ENCODE data around the gene IGFBP6.

The IGFBP6 gene

DNA sequence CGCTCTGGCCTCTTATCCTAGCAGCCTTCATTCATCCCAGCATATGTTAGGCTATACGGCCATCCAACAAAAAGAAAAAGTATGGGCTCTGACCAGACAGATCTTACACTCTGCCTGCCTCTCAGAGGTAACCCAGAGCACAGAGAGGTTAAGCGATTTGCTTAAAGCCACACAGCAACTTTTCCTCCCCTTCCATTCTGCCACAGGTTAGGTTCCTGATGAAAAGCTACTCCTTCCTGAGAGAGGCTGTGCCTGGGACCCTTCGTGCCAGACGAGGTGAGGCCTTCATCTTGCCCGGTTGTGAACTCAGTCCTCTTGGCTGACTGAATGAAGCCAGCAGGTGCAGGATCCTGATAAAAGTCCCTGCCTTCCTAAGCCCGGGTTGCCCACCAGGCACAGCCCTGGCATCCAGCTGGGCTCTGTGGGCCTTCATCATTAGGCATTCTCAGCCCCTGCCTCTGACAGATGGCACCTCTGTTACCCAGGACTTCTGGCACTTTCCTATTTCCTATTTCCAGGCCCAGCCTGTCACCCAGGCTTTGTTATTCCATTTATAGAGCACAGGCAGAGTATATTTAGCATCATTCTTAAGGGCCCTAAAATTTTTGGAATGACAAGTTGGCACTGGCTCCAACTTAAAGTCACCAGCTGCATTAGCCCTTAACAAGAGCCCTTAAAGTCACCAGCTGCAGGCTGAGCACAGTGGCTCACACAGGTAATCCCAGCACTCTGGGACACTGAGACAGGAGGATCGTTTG, 18.6 kb downstream of the IGFBP6 start:
- DNase-seq (ENCODE audit: low read depth in 2 of 3, low spot score in 1 of 3) = no peak

DNA sequence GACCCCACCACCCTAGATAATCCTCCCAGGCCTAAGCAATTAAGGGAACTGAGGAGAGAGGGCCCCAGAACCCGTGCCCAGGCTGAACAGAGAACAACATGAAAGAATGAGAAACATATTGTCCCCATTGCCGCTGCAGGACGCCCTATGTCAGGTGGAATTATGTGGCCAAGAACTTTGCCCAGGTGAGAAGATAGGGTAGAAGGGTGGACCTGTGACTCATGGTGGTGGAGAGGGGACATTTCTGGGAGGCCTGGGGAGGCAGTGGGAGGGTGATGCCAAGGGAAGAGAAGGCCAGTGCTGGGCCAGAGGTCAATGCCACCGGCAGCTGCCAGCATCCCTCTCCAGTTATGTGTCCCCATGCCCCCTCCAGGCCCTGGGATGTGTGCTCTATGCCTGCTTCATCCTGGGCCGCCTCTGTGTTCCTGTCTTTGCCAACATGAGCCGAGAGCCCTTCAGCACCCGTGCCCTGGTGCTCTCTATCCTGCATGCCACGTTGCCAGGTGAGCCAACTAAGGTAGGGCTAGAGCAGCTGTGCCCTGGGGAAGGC, 21.4 kb downstream of the IGFBP6 start:
- DNase-seq (ENCODE audit: low read depth in 2 of 3, low spot score in 1 of 3) = no peak

DNA sequence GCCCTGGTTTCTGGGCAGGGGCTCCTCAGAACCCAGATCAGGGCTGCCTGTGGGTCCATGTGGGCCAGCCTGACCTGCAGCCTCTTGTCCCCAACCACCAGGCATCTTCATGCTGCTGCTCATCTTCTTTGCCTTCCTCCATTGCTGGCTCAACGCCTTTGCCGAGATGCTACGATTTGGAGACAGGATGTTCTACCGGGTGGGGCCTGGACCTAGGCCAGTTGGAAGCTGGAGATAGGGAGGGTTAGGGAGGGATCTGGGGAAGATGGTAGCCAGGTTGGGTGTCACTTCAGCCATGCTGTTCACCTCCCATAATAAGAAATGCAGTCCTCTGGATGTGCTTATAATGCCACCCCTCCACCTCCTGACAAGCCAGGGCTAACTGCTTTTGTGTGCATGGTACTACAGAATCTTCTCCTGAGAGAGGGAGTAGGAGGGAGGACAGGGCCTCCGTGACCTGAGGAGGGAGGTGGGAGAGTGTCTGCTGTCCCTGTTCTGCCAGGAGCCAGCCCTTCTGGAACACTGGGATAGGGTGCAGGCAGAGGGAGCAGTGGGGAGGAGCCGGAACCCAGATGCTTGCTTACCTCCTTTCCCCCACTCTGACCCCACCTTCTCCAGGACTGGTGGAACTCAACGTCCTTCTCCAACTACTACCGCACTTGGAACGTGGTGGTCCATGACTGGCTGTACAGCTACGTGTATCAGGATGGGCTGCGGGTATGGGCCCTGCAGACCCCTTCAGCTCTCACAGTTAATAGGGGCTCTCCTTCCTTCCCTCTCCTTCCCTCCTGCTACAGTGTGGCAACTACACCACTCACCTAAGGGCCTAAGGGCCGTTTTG, 23.4 kb downstream of the IGFBP6 start:
- no peak for DNase-seq (ENCODE audit: low read depth in 2 of 3, low spot score in 1 of 3)

DNA sequence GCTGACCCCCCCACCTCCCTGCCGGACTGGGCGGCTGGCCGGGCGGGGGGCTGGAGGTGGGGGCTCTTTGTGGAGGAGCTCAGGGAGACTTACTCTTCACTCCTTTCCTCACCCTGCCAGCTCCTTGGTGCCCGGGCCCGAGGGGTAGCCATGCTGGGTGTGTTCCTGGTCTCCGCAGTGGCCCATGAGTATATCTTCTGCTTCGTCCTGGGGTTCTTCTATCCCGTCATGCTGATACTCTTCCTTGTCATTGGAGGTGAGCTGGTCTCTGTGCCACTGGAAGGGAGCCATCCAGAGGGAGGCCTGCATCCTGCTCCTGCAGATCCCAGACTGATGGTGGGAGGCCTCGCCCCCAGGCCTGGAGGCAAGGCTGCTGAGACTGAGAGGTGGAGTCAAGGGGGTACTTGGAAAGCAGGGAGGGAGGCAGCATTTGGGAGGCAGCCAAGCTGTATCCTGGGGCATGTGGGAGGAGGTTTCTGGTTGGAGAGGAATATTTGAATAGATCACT, 25.5 kb downstream of the IGFBP6 start:
- no peak for DNase-seq (ENCODE audit: low read depth in 2 of 3, low spot score in 1 of 3)

DNA sequence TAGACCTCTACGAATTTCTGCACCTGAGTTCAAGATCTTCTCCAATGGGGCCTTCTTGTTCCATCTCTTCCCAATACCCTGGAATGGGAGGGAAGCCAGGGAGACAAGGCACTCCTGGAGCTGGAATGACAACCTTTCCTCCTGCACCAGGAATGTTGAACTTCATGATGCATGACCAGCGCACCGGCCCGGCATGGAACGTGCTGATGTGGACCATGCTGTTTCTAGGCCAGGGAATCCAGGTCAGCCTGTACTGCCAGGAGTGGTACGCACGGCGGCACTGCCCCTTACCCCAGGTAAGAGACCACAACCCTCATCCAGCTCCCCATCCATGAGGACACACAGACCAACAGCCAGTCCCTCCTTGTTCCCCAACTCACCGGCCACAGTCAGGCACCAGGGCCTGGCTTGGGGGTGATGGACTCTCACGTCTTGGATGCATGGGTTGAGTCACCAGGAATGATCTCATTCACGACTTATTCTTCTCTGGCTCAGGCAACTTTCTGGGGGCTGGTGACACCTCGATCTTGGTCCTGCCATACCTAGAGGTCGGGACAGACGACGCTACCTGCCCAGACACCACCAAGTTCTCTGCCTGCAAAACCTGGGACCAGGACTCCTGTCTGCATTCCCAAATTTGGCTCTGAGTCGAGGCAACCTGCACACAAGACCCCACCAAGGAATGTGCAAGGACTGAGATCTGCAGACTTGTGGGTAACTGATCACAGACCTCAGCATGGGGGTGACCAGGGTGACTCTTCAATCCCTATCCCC, 26.3 kb downstream of the IGFBP6 start:
- no peak for DNase-seq (ENCODE audit: low read depth in 2 of 3, low spot score in 1 of 3)

DNA sequence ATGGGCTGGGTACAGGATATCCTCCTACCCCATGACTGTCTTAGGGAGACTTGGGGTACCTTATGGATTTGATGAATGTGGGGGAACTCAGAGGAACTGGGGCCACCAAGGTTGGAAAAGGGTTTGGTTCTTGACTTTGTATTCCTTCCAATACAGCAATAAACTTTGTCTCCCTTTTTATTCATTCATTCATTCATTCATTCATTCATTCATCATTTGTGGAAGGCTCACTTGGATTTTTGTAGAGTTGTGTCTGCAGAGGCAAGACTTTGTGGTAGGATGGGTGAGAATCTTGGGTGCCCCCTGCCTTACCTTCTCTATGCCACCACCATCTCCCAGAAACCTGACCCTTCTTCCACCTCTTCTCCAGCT, 26.9 kb downstream of the IGFBP6 start:
- DNase-seq (ENCODE audit: low read depth in 2 of 3, low spot score in 1 of 3) = no peak

DNA sequence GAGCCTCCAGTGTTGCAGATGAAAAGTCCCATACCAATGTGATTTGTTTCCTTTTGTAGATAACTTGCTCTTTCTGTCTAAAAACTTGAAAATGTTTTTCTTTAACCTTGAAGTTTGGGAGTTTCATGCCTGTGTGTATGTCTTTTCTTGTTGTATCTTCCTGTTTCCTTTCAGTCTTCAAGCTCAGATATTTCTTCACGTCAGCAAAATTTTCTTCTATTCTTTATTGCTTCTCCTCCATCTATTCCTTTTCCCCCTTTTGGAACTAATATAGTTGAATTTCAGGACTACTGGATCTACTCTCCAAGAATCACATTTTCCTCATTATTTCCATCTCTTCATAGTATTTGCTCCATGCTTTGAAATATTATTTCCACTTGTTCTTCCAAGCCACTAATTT, 29.7 kb downstream of the IGFBP6 start:
- DNase-seq (ENCODE audit: low read depth in 2 of 3, low spot score in 1 of 3) = no peak

DNA sequence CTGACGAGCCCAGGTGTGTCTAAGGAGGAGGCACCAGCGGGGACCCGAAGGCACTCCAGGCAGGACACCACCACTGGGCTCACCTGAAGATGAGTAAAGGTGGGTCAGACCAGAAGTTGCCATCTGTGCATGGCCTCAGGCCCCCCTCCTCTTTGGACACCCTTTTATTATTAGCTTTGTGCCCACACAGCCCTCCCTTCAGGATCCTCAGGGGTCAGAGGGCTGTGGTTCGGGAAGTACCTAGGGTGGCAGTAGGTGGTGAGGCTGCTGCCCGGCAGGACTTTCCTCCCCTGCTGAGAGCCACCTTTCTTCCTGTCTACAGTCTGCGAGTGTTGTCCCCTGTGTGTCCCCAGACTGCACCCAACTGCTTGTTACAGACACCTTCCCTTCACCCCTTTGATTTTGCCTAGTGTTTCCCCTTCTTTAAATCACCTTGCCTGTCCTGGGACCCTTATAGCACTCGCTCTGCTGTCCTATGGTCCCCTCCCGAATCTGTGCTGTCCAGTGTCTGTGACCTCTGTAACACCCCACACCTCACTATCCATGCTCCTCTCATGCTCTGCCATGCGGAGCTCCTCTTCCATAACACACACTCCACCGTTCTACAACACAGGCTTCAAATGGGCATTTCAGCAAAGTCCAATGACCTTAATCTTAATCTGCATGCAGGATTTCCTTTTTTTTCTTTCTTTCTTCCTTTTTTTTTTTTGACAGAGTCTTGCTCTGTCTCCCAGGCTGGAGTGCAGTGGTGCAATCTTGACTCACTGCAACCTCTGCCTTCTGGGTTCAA, 31.5 kb downstream of the IGFBP6 start:
- no peak for DNase-seq (ENCODE audit: low read depth in 2 of 3, low spot score in 1 of 3)

DNA sequence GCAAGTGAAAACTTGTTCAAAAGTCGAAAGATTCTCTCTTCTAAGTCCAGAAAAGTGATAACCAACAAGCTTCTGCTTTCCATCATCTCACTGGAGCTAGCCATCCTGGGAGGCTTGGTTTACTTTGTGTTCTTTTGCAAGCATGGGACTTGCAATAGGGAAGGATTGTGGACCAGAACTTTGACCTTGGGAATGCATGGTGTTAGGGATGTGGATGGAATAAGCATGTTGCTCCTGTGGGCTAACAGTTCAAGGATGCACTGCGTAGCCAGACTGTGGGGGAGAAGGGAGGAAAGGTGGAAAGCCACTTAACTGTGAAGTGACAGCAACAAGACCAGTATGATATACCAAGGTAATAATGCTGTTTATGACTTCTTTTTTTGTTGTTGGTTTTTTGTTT, 34.4 kb downstream of the IGFBP6 start:
- DNase-seq (ENCODE audit: low read depth in 2 of 3, low spot score in 1 of 3) = no peak

DNA sequence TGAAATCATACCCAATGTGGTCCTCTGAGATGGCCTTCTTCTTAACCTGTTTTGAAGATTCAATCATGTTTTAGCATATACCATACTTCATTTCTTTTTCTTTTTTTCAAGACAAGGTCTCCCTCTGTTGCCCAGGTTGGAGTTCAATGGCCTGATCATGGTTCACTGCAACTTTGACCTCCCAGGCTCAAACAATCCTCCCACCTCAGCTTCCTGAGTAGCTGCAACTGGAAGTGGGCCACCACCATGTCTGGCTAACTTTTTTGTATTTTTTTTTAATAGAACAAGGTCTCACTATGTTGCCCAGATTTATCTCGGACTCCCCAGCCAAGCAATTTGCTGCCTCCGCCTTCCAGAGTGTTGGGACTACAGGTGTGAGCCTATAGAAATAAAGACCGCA, 36.3 kb downstream of the IGFBP6 start:
- DNase-seq (ENCODE audit: low read depth in 2 of 3, low spot score in 1 of 3) = no peak

DNA sequence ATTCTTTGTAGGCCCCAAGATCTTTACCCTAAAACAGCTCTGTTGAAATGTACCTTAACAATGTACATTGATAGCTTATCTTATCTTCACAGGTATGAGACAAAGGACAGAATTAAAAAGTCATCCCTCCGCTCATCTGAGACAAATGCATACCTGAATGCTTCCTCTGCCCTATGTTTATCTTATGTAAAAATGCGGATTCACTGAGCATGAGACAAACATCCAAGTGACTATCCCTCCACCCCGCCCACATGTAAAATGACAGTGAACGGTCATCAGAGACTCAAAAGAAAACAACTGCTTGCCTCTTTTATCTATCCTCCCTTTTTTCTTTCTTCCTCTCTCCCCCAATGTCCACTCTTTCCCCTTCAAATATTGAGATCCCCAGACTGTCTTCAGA, 45.9 kb downstream of the IGFBP6 start:
- DNase-seq (ENCODE audit: low read depth in 2 of 3, low spot score in 1 of 3) = no peak

DNA sequence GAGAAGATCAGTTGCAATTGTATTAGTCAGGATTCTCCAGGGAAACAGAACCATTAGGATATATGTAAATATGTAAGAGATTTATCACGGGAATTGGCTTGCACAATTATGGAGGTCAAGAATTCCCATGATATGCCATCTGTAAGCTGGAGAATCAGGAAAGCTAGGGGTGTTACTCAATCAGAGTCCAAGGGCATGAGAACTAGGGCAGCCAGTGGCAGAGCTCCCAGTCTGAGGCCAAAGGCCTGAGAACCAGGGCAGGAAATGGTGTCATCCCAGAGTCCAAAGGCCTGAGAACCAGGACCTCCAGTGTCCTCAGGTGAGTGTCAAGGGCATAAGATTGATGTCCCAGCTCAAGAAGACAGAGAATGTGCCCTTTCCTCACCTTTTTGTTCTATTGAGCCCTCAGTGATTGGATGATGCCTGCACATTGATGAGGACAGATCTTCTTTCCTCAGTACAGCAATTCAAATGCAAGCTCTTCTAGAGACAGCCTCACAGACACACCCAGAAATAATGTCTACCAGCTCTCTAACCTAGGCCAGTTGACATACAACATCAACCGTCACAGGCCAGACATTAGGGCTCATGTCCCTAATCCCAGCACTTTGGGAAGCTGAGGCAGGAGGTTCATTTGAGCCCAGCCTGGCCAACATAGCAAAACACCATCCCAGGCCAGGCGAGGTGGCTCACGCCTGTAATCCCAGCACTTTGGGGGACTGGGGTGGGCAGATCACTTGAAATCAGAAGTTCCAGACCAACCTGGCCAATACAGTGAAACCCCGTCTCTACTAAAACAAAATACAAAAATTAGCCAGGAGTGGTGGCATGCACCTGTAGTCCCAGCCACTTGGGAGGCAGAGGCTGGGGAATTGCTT, 48.2 kb downstream of the IGFBP6 start:
- DNase-seq (ENCODE audit: low read depth in 2 of 3, low spot score in 1 of 3) = no peak

DNA sequence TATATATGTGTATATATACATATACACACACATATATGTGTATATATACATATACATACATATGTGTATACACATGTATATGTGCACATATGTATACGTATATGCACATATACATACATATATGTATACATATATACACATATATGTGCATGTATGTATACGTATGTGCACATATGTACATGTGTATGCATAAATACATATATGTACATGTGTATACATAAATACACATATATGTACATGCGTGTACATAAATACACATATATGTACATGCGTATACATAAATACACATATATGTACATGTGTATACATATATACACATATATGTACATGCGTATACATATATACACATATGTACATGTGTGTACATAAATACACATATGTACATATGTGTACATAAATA, 49.7 kb downstream of the IGFBP6 start:
- no peak for DNase-seq (ENCODE audit: low read depth in 2 of 3, low spot score in 1 of 3)

DNA sequence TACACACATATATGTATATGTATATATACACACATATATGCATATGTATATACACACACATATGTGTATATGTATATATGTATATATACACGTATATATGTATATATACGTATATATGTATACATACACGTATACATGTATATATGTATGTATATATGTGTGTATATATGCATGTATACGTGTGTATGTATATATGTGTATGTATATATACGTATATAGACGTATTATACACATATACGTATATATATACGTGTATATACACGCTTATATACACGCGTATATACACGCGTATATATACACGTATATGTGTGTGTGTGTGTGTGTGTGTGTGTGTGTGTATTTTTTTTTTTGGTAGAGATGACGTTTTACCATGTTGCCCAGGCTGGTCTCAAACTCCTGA, 50.2 kb downstream of the IGFBP6 start:
- no peak for DNase-seq (ENCODE audit: low read depth in 2 of 3, low spot score in 1 of 3)

DNA sequence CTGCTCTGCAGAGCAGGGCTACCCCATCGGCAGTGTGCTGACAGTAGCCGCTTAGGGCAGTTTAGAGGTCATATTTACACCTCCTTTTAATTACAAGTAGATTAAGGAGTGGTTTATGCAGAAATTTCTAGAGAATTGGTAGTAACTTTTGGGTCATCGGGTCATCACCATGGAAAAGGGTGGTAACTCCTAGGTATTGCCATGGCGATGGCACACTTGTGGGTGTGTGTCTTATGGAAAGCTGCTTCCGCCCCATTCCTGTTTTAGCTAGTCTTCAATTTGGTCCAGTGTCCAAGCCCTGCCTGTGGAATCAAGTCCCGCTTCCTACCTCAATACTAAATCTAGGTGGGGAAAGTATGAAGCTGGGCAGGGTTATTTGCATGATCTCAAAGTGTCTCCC, 53.6 kb downstream of the IGFBP6 start:
- no peak for DNase-seq (ENCODE audit: low read depth in 2 of 3, low spot score in 1 of 3)

Measured in stimulated activated CD4-positive, alpha-beta T cell treated with anti-CD3 and anti-CD28 coated beads, Interleukin-12 subunit alpha, Interleukin-12 subunit beta, amount 100 ng/mL, for 48 hours (primary cell).